SK-N-DZ (cell line): Measurements from ENCODE around the gene DOCK4.

Experiments used
- DNase-seq: peaks from one replicate; pipeline ENCODE4 v3.0.0-alpha.2; 2015; ENCODE audit warnings: low spot score

Gene DOCK4

DNA sequence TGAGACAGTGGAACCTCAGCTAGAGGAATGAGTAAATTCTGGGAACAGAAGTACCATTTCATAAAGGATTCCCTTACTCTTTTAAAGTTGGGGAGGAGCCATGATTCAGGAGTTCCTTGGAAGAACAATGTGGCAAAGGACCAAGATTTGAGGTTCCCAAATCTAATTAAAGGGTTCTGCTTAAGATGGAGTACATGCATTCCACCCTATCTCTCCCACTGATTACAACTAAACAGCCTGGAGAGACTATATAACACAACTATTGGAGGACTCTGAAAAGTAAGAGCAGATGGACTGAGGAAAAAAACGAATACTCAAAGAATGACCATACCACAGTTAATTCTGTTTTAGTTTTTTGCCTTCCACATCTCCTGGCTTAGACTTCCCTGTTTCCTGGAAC is 431.0 kb downstream of the DOCK4 start:
- no peak for DNase-seq

GRCh38 chr7:111772716-111773115 is 433.5 kb downstream of the DOCK4 start:
- no peak for DNase-seq

GRCh38 chr7:111771638-111772037 is 434.6 kb downstream of the DOCK4 start:
- DNase-seq, result no peak

DNA sequence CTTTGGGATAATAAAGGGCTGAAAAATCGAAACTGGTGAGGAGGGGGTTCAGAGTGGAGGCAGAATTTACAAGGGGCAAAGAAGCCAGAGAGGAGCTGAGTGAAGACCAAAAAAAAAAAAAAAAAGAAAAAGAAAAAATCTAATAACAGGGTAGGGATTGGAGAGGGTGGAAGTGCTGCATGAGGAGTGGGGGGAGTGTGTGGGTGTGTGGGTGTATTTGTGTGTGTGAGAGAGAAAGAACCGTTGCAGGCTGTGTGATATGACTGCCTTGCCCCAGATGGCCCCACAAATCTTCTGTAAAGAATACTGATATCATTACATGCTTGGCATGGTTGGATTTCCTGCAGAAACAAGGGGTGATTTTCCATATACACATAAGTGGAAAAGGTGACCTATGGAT is 436.1 kb downstream of the DOCK4 start:
- DNase-seq, result no peak

DNA sequence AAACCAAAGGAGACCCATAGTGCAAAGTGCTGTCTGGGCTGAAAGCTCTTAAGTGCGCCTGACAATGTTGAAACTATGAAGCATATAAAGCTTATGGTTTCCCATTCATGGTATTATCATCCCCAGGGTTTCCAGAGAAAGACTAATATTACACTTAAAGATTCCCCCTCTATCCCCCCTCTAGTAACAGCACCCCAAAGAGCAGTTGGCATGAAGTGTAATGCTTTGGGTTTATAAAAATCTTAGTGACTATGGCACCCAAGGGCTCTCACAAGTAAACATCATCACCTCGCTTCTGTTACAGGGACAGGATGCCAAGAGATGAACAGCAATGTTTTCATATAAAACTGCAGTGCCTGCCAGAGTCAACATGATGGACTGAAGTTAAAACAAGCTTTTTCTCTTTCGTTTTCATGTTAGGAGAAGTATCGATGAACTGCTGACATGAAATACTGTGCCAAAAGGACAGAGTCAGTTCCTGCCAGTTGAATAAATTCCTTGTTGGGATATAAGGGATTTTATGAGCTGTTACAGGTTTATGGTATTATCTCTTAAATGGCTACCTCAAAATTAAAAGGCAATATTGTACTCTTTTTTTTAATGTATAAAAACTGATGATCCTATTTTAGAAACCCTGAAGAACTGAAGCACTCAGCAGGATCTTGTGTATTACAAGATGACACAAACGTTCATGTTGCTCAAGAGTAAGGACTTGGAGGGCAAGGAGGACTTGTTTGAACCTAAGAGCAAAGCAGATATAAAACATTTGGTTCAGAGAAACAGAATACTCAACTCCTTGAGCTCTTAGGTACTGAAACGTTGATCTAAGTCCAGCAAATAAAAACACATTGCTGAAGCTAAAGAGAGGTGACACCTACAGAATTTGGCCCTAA is 440.2 kb downstream of the DOCK4 start:
- DNase-seq, result no peak

DNA sequence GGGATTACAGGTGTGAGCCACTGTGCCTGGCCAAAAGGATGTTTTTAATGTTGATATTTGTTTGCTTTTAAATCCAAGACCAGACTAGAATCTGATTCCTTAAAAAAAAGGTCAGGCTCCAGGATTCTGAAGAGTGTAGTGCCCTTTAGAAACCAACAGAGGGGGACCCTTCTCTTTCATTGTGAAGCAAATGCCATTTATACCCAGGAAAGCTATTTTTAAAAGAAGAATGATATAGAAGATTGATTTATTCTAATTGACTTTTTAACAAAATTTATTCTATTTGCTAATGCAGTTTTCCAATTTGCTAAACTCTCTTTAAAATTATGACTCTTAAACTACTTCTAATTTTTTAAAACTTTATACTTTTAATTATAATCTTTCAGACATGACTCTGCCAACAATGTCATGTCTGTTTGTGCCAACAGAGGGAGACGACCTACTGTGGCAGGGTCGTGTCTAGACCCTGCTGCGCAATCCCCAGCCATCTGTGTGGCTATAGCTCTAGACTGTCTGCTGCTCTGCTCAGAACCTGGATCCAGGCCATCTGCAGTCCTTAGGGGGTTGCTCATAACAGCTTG is 442.9 kb downstream of the DOCK4 start:
- DNase-seq, result peak; percentile 52

DNA sequence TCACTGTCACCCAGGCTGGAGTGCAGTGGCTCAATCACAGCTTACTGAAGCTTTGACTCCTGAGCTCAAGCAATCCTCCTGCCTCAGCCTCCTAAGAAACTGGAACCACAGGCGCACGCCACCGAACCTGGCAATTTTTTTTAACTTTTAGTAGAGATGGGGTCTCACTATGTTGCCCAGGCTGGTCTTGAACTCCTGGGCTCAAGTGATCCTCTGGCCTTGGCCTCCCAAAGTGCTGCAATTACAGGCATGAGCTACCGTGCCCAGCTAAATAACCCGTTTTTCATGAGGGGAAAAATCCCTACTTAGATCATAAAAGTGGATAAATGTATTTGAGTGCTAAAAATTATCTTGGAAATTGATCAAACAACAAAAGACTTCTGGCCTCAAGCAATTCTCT is 443.4 kb downstream of the DOCK4 start:
- no peak for DNase-seq

GRCh38 chr7:111762211-111762610 is 444.0 kb downstream of the DOCK4 start:
- no peak for DNase-seq

DNA sequence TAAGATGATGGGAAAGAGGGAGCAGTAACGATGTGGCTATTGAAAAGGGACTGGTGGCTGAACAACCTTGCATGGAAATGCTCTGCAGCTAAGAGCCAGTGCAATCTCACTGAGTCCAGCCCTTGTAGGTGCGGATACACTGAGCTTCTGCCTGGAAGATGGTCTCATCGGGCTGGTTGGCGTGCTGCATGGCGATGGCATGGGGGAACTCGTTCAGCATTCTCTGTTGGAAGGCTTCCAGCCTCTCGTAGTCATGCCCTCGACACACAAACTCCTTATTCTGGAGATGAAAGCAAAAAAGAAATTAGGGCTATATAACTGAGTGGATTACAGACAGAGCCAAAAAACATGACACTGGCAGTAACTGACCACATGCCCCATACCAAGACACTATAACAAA is 446.2 kb downstream of the DOCK4 start:
- DNase-seq, result no peak

- no peak for DNase-seq
Measured at GRCh38 chr7:111758332-111758731, 447.9 kb downstream of the DOCK4 start.

- no peak for DNase-seq
Measured at GRCh38 chr7:111756687-111757178, 449.5 kb downstream of the DOCK4 start.

- no peak for DNase-seq
Measured at GRCh38 chr7:111755383-111755782, 450.8 kb downstream of the DOCK4 start.

DNA sequence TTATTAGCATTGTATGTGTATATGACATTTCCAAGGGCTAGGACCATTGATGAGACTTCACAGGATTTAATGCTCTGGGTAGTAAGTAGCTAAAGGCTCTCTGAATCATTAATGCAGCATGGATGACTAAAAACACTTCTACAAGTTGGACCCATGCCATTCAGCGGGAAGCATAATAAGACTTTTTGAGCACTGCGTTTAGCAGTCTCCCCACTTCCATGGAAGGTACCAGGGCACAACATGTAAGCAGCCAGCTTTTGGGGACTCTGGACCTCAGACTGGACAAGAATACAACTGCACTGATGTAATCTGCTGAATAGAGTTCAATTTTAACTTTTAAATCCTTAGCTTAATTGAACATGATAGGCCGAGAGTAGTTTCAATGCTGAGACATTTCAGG is 452.2 kb downstream of the DOCK4 start:
- no peak for DNase-seq

DNA sequence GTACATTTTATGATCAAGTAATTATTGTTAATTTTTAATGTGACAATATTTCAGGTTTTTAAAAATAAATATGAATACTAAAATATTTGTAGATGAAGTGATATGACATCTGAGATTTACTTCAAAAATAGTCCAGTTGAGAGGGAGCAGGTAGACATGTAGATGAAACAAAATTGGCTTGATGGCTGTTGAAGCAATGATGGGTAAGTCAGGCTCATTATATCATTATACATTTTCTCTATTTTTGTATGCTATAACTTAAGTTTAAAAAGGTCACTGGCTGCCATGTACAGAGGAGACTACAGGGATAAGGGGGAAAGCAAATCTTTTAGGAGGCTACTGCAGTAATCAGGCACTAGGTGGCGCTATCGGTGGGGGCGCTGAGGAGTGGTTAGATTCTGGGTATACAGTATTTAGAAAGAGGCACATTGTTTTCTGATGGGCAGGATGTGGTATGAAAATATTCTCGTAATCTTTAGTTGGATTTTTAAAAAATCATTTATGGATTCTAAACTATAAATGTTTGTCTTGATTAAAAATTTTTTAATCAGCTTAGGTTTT is 454.1 kb downstream of the DOCK4 start:
- DNase-seq, result peak; percentile 59

DNA sequence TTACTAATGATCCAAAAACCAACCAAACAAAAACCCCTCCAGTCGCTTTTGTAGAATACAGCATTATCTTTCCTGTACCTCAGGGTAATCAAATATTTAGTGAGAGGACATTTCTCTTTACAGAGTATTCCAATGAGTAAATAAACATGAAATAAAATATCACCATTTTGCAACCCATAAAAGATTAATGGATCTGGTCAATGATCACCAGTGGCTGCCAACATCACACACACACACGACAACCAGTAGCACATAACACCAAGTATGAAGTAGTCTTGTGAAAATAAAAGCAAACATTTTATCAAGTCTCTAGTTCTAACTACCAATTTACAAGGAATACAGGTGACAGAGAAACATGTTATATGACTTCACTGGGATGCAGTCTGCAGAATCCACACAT is 455.3 kb downstream of the DOCK4 start:
- DNase-seq, result no peak

- no peak for DNase-seq
Measured at GRCh38 chr7:111750228-111750627, 456.0 kb downstream of the DOCK4 start.

DNA sequence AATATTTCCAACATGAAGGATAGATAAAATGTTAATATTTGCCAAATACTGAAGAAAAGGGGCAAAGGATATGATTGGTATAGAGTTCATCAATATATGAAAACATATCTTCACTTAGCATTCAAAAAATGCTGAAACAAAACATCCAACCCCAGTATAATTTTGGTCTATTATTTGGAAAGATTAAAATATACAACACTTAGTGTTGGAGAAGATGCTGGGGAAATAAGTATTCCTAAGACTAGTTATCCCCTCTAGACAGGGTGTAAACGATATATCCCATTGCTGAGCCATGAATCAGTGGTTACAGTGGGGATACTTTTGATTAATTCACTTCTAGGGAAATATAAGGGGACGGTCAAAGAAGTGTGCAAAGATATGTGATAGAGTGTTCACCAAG is 456.6 kb downstream of the DOCK4 start:
- DNase-seq, result no peak

DNA sequence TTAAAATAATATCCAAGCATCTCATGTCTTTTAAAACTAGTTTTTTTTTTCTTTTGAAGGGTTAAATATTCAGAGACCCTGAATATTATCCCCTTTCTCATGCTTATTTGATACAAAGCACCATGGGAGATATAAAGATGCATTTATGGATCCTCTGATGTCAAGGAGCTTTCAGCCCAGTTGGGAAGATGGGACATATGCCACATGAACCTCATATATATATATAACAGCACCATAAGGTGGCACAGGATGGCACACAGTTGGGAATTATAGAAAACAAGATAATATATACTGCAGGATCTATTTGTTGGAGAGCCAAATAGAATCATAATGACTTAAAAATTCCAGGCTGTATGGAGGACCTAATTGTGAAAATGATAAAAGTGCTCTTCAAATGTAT is 458.5 kb downstream of the DOCK4 start:
- no peak for DNase-seq

- DNase-seq, result no peak
Measured at GRCh38 chr7:111746950-111747349, 459.2 kb downstream of the DOCK4 start.

GRCh38 chr7:111744501-111745155 is 461.6 kb downstream of the DOCK4 start:
- no peak for DNase-seq

DNA sequence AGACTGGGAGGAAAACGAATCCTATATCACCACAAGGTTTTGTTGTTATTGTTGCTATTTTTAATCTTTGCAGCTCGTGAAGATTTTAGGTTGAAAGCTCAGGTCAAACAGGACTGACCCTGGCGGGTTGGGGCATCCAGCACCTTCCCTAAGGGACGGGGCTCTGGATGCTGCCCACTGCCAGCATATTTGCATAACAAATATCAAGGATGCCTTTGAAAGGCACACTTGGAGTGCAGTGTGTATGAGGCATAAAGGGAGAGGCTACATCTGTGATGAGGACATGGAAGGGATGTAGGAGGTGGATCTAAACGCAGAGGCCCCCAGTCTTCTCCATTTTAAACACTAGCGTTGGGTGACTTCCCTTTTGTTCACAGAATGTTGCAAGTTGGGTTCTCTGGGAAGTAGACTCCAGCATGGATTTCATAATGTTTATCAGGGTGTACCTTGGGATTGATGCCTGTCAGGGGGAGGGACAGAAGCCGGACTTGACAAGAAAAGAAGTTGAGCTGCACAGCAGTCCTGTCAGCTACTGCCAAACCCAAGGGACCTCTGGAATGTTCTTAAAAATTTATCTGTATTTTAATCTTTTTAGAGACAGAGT is 462.9 kb downstream of the DOCK4 start:
- DNase-seq, result no peak

DNA sequence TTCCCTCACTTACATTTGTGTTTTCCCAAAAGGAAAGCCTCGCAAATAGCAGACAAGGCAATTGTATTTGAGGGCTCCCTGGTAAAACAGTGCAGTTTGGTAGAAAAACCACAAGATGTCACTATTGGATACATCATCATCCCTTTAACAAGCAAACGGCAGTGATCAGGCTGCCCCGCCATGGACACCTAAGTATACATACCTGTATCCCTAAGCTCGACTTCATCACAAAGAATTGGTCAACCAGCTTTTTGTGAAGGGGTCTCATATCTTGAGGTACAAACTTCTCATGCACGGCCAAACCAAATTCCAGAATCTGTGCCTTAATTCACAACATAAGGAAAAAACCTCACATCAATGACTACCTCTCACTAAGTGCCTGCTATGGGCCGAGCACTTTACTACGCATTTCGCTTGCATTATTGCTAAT is 464.4 kb downstream of the DOCK4 start:
- peak; percentile 76 for DNase-seq
